Loucy (cell line): ENCODE results near the gene KCNT2.

Experiments used
- H2AFZ ChIP-seq: fragments of 200-600 bp; sonication (generic); 2 replicates; pipeline ENCODE4 v1.6.0; 2016; ENCODE audit warnings: antibody characterized with exemption, mild to moderate bottlenecking, low read length, moderate library complexity
- H3F3A ChIP-seq: fragments of 200-600 bp; 2 replicates; pipeline ENCODE4 v1.6.0; 2016; ENCODE audit warnings: antibody characterized with exemption, low read depth, mild to moderate bottlenecking
- H3K27me3 ChIP-seq: fragments of 200-600 bp; sonication (generic); 2 replicates; pipeline ENCODE4 v1.6.1; 2014; ENCODE audit warnings: low read length, mild to moderate bottlenecking; ENCODE audit not compliant: insufficient read depth, poor library complexity, severe bottlenecking
- H3K36me3 ChIP-seq: fragments of 200-600 bp; sonication (generic); 2 replicates; pipeline ENCODE4 v1.6.1; 2016; ENCODE audit warnings: low read length; ENCODE audit not compliant: insufficient read depth
- H3K4me1 ChIP-seq: fragments of 200-600 bp; sonication (generic); 2 replicates; pipeline ENCODE4 v1.5.1; 2014; ENCODE audit warnings: low read length, mild to moderate bottlenecking; ENCODE audit not compliant: insufficient read depth, poor library complexity, severe bottlenecking
- H3K4me2 ChIP-seq: fragments of 200-600 bp; sonication (generic); 2 replicates; pipeline ENCODE4 v1.6.0; 2014; ENCODE audit warnings: antibody characterized with exemption, low read length, low read depth, mild to moderate bottlenecking; ENCODE audit not compliant: poor library complexity, severe bottlenecking
- H3K4me3 ChIP-seq: fragments of 200-600 bp; sonication (generic); 2 replicates; pipeline ENCODE4 v1.5.1; 2014; ENCODE audit warnings: low read length, mild to moderate bottlenecking, mixed read lengths; ENCODE audit not compliant: poor library complexity, severe bottlenecking
- H3K79me2 ChIP-seq: fragments of 200-600 bp; sonication (generic); 2 replicates; pipeline ENCODE4 v1.6.1; 2014; ENCODE audit warnings: low read length; ENCODE audit not compliant: insufficient read depth
- H3K9ac ChIP-seq: fragments of 200-600 bp; sonication (generic); 2 replicates; pipeline ENCODE4 v1.6.0; 2014; ENCODE audit warnings: mild to moderate bottlenecking, low read depth, low read length, moderate library complexity; ENCODE audit not compliant: poor library complexity, severe bottlenecking
- H3K9me2 ChIP-seq: fragments of 200-600 bp; sonication (generic); replicated peaks from 2 replicates; pipeline ENCODE4 v1.6.1; 2016; ENCODE audit warnings: low read depth, low read length, mixed read lengths
- H3K9me3 ChIP-seq: fragments of 200-600 bp; sonication (generic); 2 replicates; pipeline ENCODE4 v1.6.1; 2014; ENCODE audit warnings: mild to moderate bottlenecking, antibody characterized with exemption, low read length, low read depth; ENCODE audit not compliant: insufficient read depth
- H4K20me1 ChIP-seq: fragments of 200-600 bp; sonication (generic); 2 replicates; pipeline ENCODE4 v1.6.0; 2014; ENCODE audit warnings: antibody characterized with exemption, low read length, mild to moderate bottlenecking; ENCODE audit not compliant: insufficient read depth, poor library complexity, severe bottlenecking
- CTCF ChIP-seq: fragments of 200-600 bp; sonication (generic); conservative IDR thresholded peaks from 2 replicates; pipeline ENCODE4 v1.5.1; 2014; ENCODE audit warnings: mild to moderate bottlenecking, antibody characterized with exemption, low read length
- EZH2phosphoT487 ChIP-seq: fragments of 200-600 bp; IDR thresholded peaks from 2 replicates; pipeline ENCODE4 v1.6.1; 2018; ENCODE audit warnings: antibody characterized with exemption, mild to moderate bottlenecking, moderate library complexity, borderline replicate concordance

The KCNT2 gene

GRCh38 chr1:196466654-196467053 lies 141.6 kb downstream of the KCNT2 start:
- H2AFZ ChIP-seq = no peak overlapping the region

GRCh38 chr1:196466166-196466565 lies 142.1 kb downstream of the KCNT2 start:
- H3K9me2 ChIP-seq = no peaks in the 10 kb centered on the region
- TF ChIP-seq EZH2phosphoT487 (no peak), CTCF (no peak)
- H3K79me2 ChIP-seq = no peaks in the 10 kb centered on the region
- H3K4me2 ChIP-seq = no peak overlapping the region
- H3K4me3 ChIP-seq = no peak overlapping the region
- H3K36me3 ChIP-seq = no peaks in the 10 kb centered on the region
- H3K27me3 ChIP-seq = no peaks in the 10 kb centered on the region
- no peaks in the 10 kb centered on the region for H3K4me1 ChIP-seq
- H3K9me3 ChIP-seq = no peaks in the 10 kb centered on the region
- H4K20me1 ChIP-seq = no peaks in the 10 kb centered on the region
- H3F3A ChIP-seq = no peaks in the 10 kb centered on the region
- H2AFZ ChIP-seq = no peak overlapping the region
- H3K9ac ChIP-seq = no peak overlapping the region

More at GRCh38 chr1:196466654-196467053, 141.6 kb downstream of the KCNT2 start:
- no peaks in the 10 kb centered on the region for H3K9me2 ChIP-seq
- H3K36me3 ChIP-seq = no peaks in the 10 kb centered on the region
- no peaks in the 10 kb centered on the region for H4K20me1 ChIP-seq
- no peaks in the 10 kb centered on the region for H3K9me3 ChIP-seq
- TF ChIP-seq EZH2phosphoT487 = no peak
- TF ChIP-seq CTCF = no peak
- no peaks in the 10 kb centered on the region for H3K27me3 ChIP-seq
- no peaks in the 10 kb centered on the region for H3F3A ChIP-seq
- H3K9ac ChIP-seq = no peak overlapping the region
- H3K79me2 ChIP-seq = no peaks in the 10 kb centered on the region
- H3K4me3 ChIP-seq = no peak overlapping the region
- H3K4me2 ChIP-seq = no peak overlapping the region
- H3K4me1 ChIP-seq = no peaks in the 10 kb centered on the region

- H3K9ac ChIP-seq = no peak overlapping the region
- H3K79me2 ChIP-seq = no peaks in the 10 kb centered on the region
- no peak overlapping the region for H3K4me3 ChIP-seq
- no peak overlapping the region for H2AFZ ChIP-seq
- no peaks in the 10 kb centered on the region for H3F3A ChIP-seq
- H3K36me3 ChIP-seq = no peaks in the 10 kb centered on the region
- TF ChIP-seq CTCF = no peak
- TF ChIP-seq EZH2phosphoT487 = no peak
- no peaks in the 10 kb centered on the region for H3K9me2 ChIP-seq
- no peaks in the 10 kb centered on the region for H4K20me1 ChIP-seq
- no peak overlapping the region for H3K4me2 ChIP-seq
- H3K27me3 ChIP-seq = no peaks in the 10 kb centered on the region
- no peaks in the 10 kb centered on the region for H3K4me1 ChIP-seq
- H3K9me3 ChIP-seq = no peaks in the 10 kb centered on the region
These were observed 143.7 kb downstream of the KCNT2 start for GRCh38 chr1:196464480-196464941.
